Activated CD4-positive, CD25-positive, alpha-beta regulatory T cell (primary cell): ENCODE data around the gene EBLN2.

Source experiments
- DNase-seq, 4 experiments: peaks; one replicate each; lab custom pipeline; 2025; lab: John Stamatoyannopoulos, UW

Gene EBLN2

DNA sequence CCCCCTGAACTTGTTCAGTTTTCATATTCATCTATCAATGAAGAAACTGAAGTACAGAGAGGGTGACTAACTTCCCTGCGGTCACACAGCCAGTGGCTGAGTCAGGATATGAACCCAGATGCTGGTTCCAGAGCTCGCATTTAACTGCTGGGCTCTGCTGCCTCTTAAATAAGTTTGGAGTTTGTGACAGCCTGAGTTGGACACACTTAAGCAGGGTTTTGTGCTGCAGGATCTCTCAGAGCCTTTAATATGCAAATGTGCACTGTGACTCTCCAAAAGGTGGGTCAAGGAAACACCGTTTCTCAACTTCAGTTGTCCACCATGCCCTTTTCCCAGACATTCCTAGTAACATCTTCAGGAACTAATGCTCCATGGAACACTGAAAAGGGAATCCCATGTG is 45.8 kb downstream of the EBLN2 start:
- DNase-seq = no peak

- DNase-seq = no peak
Measured at GRCh38 chr3:73107676-73108187, 46.3 kb downstream of the EBLN2 start.

GRCh38 chr3:73108750-73109149 is 47.3 kb downstream of the EBLN2 start:
- DNase-seq = no peak

DNA sequence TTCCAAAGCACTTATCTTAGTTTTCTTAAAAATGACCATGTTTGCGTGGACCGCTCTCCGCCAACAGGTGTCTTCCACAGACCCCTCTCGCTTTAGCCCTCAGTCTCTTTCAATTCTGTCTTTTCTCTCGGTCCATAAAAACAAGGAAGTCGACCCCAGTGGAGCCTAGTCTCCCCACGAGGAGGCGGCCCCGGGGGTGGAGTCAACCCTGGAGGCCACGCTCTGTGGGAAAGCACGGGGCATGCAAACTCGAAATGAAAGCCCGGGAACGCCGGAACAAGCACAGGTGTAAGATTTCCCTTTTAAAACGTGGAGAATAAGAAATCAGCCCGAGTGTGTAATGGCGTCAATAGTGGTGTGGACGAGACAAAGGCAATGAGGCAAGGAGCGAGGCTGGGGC is 49.1 kb downstream of the EBLN2 start:
- no peak for DNase-seq
